GM12878 (cell line): ENCODE measurements around the gene STPG4. TPM values are rescaled to one million over a fixed set of nuclear protein-coding genes. Genes with fewer than 3 reads are reported as not detected.

Experiments used
- ATAC-seq: fragments of 200-7000 bp; cut with Tn5 transposase; 3 replicates; pipeline ENCODE4 v1.9.1; 2020; ENCODE audit warnings: mild to moderate bottlenecking, moderate library complexity
- BruUV-seq: library from RNA; stranded (reverse); fragments of 400-500 nt; replicated peaks from 2 replicates; lab custom pipeline; 2021; lab: Mats Ljungman, UMichigan
- CTCF ChIA-PET: fragments of 300-600 bp; sonication (Branson Sonifier 250); formaldehyde crosslinking; extraction: SDS; loops from one replicate; lab custom pipeline; 2021; ENCODE audit warnings: inconsistent platforms; lab: Yijun Ruan, JAX
- POLR2A ChIA-PET: fragments of 350-600 bp; formaldehyde crosslinking; extraction: SDS; loops from one replicate; lab custom pipeline; 2021; ENCODE audit warnings: inconsistent platforms; lab: Charles Lee
- RAD21 ChIA-PET: fragments of 300-600 bp; sonication (Branson Sonifier 250); formaldehyde crosslinking; loops from one replicate; lab custom pipeline; 2023; ENCODE audit warnings: antibody characterized with exemption; ENCODE audit not compliant: unreplicated experiment; lab: Charles Lee
- SMC1A ChIA-PET: fragments of 300-600 bp; sonication (Branson Sonifier 250); formaldehyde crosslinking; loops from one replicate; lab custom pipeline; 2023; ENCODE audit not compliant: unreplicated experiment, uncharacterized antibody; lab: Charles Lee
- DNase-seq: peaks from one replicate; pipeline ENCODE4 v3.0.0-alpha.2; 2011; ENCODE audit warnings: low read depth, low spot score
- FAIRE-seq: peaks from 3 replicates; lab custom pipeline; 2011; peaks lifted over from hg19 to GRCh38; lab: Jason Lieb, UNC
- H2AFZ ChIP-seq: 2 replicates; pipeline ENCODE4 v1.6.0; 2011; ENCODE audit warnings: low read depth, low read length, control low read depth; ENCODE audit not compliant: control insufficient read depth
- H3K27ac ChIP-seq: 2 replicates; pipeline ENCODE4 v1.5.1; 2011; ENCODE audit warnings: control low read depth; ENCODE audit not compliant: control insufficient read depth, insufficient read depth
- H3K27me3 ChIP-seq, 2 experiments: replicated peaks in 1 of 2; 2 replicates each; pipeline versions ENCODE4 v1.6.0 to v1.6.1; 2011; ENCODE audit warnings: low read length in 1 of 2; ENCODE audit not compliant: control insufficient read depth in 2 of 2, insufficient read depth in 2 of 2
- H3K36me3 ChIP-seq, 2 experiments: 2 replicates each; pipeline ENCODE4 v1.5.1; 2011; ENCODE audit warnings: low read length in 1 of 2; ENCODE audit not compliant: control insufficient read depth in 2 of 2, insufficient read depth in 2 of 2
- H3K4me1 ChIP-seq: 2 replicates; pipeline ENCODE4 v1.6.1; 2011; ENCODE audit warnings: mild to moderate bottlenecking, low read length, moderate library complexity, mixed read lengths; ENCODE audit not compliant: control insufficient read depth, insufficient read depth
- H3K4me2 ChIP-seq: 2 replicates; pipeline ENCODE4 v1.6.0; 2011; ENCODE audit warnings: control low read depth; ENCODE audit not compliant: control insufficient read depth, insufficient read depth
- H3K4me3 ChIP-seq: fragments of 200-600 bp; sonication (generic); 2 replicates; pipeline ENCODE4 v1.5.1; 2016
- H3K79me2 ChIP-seq: 2 replicates; pipeline ENCODE4 v1.6.0; 2011; ENCODE audit warnings: low read length; ENCODE audit not compliant: control insufficient read depth, insufficient read depth
- H3K9ac ChIP-seq: 2 replicates; pipeline ENCODE4 v1.8.0; 2011; ENCODE audit warnings: low read length, control low read depth, mixed read lengths; ENCODE audit not compliant: control insufficient read depth, insufficient read depth
- H3K9me3 ChIP-seq: replicated peaks from 3 replicates; pipeline ENCODE4 v1.5.1; 2011; ENCODE audit warnings: mild to moderate bottlenecking, low read length; ENCODE audit not compliant: control insufficient read depth, insufficient read depth
- H4K20me1 ChIP-seq: 2 replicates; pipeline ENCODE4 v1.6.0; 2011; ENCODE audit not compliant: control insufficient read depth, insufficient read depth
- ATF2 ChIP-seq: IDR thresholded peaks from 2 replicates; pipeline ENCODE4 v1.6.1; 2012; ENCODE audit warnings: low read length, inconsistent platforms
- CHD2 ChIP-seq: IDR thresholded peaks from 2 replicates; pipeline ENCODE4 v1.6.1; 2011; ENCODE audit warnings: low read depth, low read length, improper control_type of control experiment, borderline replicate concordance
- CHD4 ChIP-seq: fragments of 200-600 bp; sonication (generic); IDR thresholded peaks from 2 replicates; pipeline ENCODE4 v1.6.1; 2016; ENCODE audit warnings: mild to moderate bottlenecking
- CREM ChIP-seq: IDR thresholded peaks from 2 replicates; pipeline ENCODE4 v1.6.1; 2014; ENCODE audit warnings: antibody characterized with exemption, low read depth
- CUX1 ChIP-seq: IDR thresholded peaks from 2 replicates; pipeline ENCODE4 v1.6.1; 2012; ENCODE audit warnings: improper control_type of control experiment, low read depth, low read length; ENCODE audit not compliant: insufficient replicate concordance
- EGR1 ChIP-seq, 2 experiments: IDR thresholded peaks; 1 replicate in 1 of 2; 2 replicates in 1 of 2; pipeline ENCODE4 v1.6.1; 2011 to 2012; ENCODE audit warnings: low read depth in 2 of 2, low read length in 2 of 2, borderline replicate concordance in 1 of 2, mild to moderate bottlenecking in 1 of 2, moderate library complexity in 1 of 2
- FOXM1 ChIP-seq: IDR thresholded peaks from 2 replicates; pipeline ENCODE4 v1.6.1; 2012; ENCODE audit warnings: low read depth, mild to moderate bottlenecking, inconsistent platforms, low read length, moderate library complexity
- RBBP5 ChIP-seq: fragments of 200-600 bp; sonication (generic); conservative IDR thresholded peaks from 2 replicates; pipeline ENCODE4 v1.6.1; 2016
- RCOR1 ChIP-seq: conservative IDR thresholded peaks from 2 replicates; pipeline ENCODE4 v1.6.1; 2012; ENCODE audit warnings: low read depth, low read length, improper control_type of control experiment
- SP1 ChIP-seq: IDR thresholded peaks from one replicate; pipeline ENCODE4 v1.6.1; 2011; ENCODE audit warnings: low read depth, low read length
- SPI1 ChIP-seq: IDR thresholded peaks from 2 replicates; pipeline ENCODE4 v1.6.1; 2011; ENCODE audit warnings: low read depth, mild to moderate bottlenecking, low read length, moderate library complexity, borderline replicate concordance; ENCODE audit not compliant: insufficient read depth
- ZBTB4 ChIP-seq: fragments of 450-650 bp; formaldehyde crosslinking; IDR thresholded peaks from 2 replicates; pipeline ENCODE4 v1.4.0; 2022; ENCODE audit warnings: mild to moderate bottlenecking, moderate library complexity
- ZNF207 ChIP-seq: fragments of 450-650 bp; IDR thresholded peaks from 2 replicates; pipeline ENCODE4 v1.6.1; 2014; ENCODE audit warnings: antibody characterized with exemption, mild to moderate bottlenecking, borderline replicate concordance
- WGBS: methylation state at CpG from one replicate; pipeline ENCODE4 v1.1.6; 2016; ENCODE audit warnings: low lambda C conversion rate; ENCODE audit not compliant: insufficient replicate concordance, insufficient coverage; ENCODE audit errors: missing lambda C conversion rate; 5-methylcytosine and 5-hydroxymethylcytosine counted together
- in situ Hi-C: fragments of 300-500 bp; cut with MboI; formaldehyde crosslinking; loops from 9 replicates; pipeline ENCODE4 v1.14.3; 2018; ENCODE audit warnings: mixed read lengths
- intact Hi-C: fragments of 100-400 bp; cut with micrococcal nuclease; formaldehyde crosslinking; loops from one replicate; pipeline ENCODE4 v1.14.2; 2022; ENCODE audit not compliant: unreplicated experiment
- polyA plus RNA-seq, 11 experiments: library from polyadenylated mRNA; depleted of rRNA in 4 of 11; unstranded in 6 of 11; stranded (reverse) in 5 of 11; fragments of >200 nt; fragmentation: Nextera tagmentation in 4 of 11; fragmentation: Illumina TruSeq in 1 of 11; extraction: Ambion mirVana in 4 of 11; extraction: Trizol in 1 of 11; gene quantifications; 1 replicate in 1 of 11; 2 replicates in 10 of 11; pipeline versions ENCODE4 v1.2.1 to v1.2.3, GENCODE V29; 2011 to 2016; ENCODE audit warnings: inconsistent platforms in 2 of 11, missing spikeins in 2 of 11, low read depth in 1 of 11
- total RNA-seq, 4 experiments: library from RNA; depleted of rRNA in 3 of 4; stranded (reverse); fragments of >200 nt in 3 of 4; fragmentation: Illumina TruSeq in 1 of 4; extraction: Trizol in 1 of 4; gene quantifications; 2 replicates each; pipeline versions ENCODE4 v1.2.1 to v1.2.3, GENCODE V29; 2013 to 2021

STPG4 gene
- total and polyA plus RNA-seq, 10 of the 15 experiments (the other 5 are each of a cell fraction or from before 2014, with no cell fraction given): 0.10 to 0.29 (median 0.19) TPM; not detected in 3

GRCh38 chr2:47076126-47076506 lies 79.0 kb downstream of the STPG4 start:
- Histone ChIP-seq H3K36me3 (peaks cover 0 to 3% of the 10 kb centered on the region in 2 experiments; a peak in 3 of 4 replicates), H2AFZ (no peak overlapping the region), H3K27ac (no peak overlapping the region), H3K4me1 (peaks cover 14% of the 10 kb centered on the region), H3K79me2 (no peaks in the 10 kb centered on the region), H3K9ac (no peak overlapping the region), H3K27me3 (no peaks in the 10 kb centered on the region), H3K4me2 (no peak overlapping the region), H4K20me1 (peaks cover 1% of the 10 kb centered on the region; the same call in 1 of the 2 replicates), H3K9me3 (no peaks in the 10 kb centered on the region), H3K4me3 (no peak overlapping the region)
- no peak for DNase-seq
- in situ Hi-C loops: no loop called here
- CTCF ChIA-PET: interaction anchor here (1.1 kb wide), 1 partner anchor 247 kb away, joined by 3 read pairs; no protein-coding TSS in a partner anchor
- POLR2A ChIA-PET: no interaction called here
- no peak for ATAC-seq
- 83% methylated on average over 8 of the region's 8 CpGs for WGBS
- SMC1A ChIA-PET: no interaction called here
- RAD21 ChIA-PET: interaction anchor here (0.9 to 1.1 kb wide), 2 partner anchors 86 to 312 kb away, joined by 3 to 5 read pairs; no protein-coding TSS in a partner anchor
- FAIRE-seq: no peak
- intact Hi-C loops: no loop called here
- BruUV-seq: no TSS peak
- TF ChIP-seq ATF2 (no peak), SP1 (no peak), EGR1 (IDR thresholded peaks at IDR 0.05; ENCODE audit: borderline replicate concordance in 1 of 2, low read depth in 2 of 2, low read length in 2 of 2) (no peak), RCOR1 (no peak), ZBTB4 (CRISPR knock-in tag) (no peak), SPI1 (no peak), ZNF207 (no peak), CHD2 (no peak), RBBP5 (no peak), CHD4 (no peak), FOXM1 (no peak), CUX1 (no peak), CREM (no peak)
